ENCODE data around the gene CRADD.

- no peak for TF ChIP-seq POLR2AphosphoS5 (IDR thresholded peaks at IDR 0.05)
- TF ChIP-seq CTCF (IDR thresholded peaks at IDR 0.05), result no peak
- TF ChIP-seq POLR2A (IDR thresholded peaks at IDR 0.05), result no peak
Measured at GRCh38 chr12:93762059-93762719, 85.0 kb downstream of the CRADD start.
